Measurements from ENCODE around the gene TIGD1.

DNA sequence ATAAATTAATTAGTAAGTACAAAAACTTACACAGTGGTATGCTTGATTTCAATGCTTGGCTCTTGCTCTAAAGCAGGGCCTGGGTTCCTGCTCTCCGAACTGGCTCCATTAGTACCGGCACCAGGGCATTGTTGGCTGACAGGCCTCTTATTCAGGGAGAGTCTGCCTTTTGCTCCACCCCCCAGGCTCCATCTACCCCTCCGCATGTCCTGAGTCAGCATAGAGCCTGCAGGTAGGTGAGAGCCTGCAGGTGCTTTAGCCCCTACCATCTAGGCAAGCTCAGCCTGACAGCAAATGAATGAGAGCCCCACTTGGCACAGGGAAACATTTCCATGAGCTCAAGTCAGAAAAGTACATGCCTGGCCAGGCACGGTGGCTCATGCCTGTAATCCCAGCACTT is 47.9 kb upstream of the TIGD1 start:
- TF ChIP-seq, protein P1, sequence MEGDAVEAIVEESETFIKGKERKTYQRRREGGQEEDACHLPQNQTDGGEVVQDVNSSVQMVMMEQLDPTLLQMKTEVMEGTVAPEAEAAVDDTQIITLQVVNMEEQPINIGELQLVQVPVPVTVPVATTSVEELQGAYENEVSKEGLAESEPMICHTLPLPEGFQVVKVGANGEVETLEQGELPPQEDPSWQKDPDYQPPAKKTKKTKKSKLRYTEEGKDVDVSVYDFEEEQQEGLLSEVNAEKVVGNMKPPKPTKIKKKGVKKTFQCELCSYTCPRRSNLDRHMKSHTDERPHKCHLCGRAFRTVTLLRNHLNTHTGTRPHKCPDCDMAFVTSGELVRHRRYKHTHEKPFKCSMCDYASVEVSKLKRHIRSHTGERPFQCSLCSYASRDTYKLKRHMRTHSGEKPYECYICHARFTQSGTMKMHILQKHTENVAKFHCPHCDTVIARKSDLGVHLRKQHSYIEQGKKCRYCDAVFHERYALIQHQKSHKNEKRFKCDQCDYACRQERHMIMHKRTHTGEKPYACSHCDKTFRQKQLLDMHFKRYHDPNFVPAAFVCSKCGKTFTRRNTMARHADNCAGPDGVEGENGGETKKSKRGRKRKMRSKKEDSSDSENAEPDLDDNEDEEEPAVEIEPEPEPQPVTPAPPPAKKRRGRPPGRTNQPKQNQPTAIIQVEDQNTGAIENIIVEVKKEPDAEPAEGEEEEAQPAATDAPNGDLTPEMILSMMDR (IDR thresholded peaks at IDR 0.05) = no peak
- TF ChIP-seq POLR2A (IDR thresholded peaks at IDR 0.05) = no peak

All from esophagus squamous epithelium (tissue), 4 donors.